Measurements from ENCODE around the gene TNS3. TPM values are rescaled to one million over a fixed set of nuclear protein-coding genes. Genes with fewer than 3 reads are reported as not detected.

Gene TNS3
- total RNA-seq, 1 donor from 2014 or later = 168 TPM

- H3K4me3 ChIP-seq = no peak overlapping the region
- intact Hi-C loops (cut with DNase I) = no loop called here
- no peak for TF ChIP-seq CTCF (IDR thresholded peaks at IDR 0.05)
- ATAC-seq (no peak), DNase-seq (peak; percentile 37)
- no peaks in the 10 kb centered on the region for H3K27me3 ChIP-seq
- peaks cover 6% of the 10 kb centered on the region for H3K4me1 ChIP-seq
- no peak overlapping the region for H3K27ac ChIP-seq
- peaks cover 45% of the 10 kb centered on the region for H3K36me3 ChIP-seq
- no peaks in the 10 kb centered on the region for H3K9me3 ChIP-seq
These were observed 191.0 kb downstream of the TNS3 start for GRCh38 chr7:47390914-47391313.

- Histone ChIP-seq H3K4me3 (no peak overlapping the region), H3K27me3 (no peaks in the 10 kb centered on the region), H3K4me1 (peaks cover 6% of the 10 kb centered on the region), H3K36me3 (peaks cover 43% of the 10 kb centered on the region), H3K9me3 (no peaks in the 10 kb centered on the region), H3K27ac (no peak overlapping the region)
- no peak for TF ChIP-seq CTCF (IDR thresholded peaks at IDR 0.05)
- DNase-seq = peak; percentile 18
- no peak for ATAC-seq
- intact Hi-C loops (cut with DNase I) = no loop called here
These were observed 191.8 kb downstream of the TNS3 start for GRCh38 chr7:47389923-47390630.

- peaks cover 37% of the 10 kb centered on the region for H3K36me3 ChIP-seq
- no peak for TF ChIP-seq CTCF (IDR thresholded peaks at IDR 0.05)
These were observed 192.6 kb downstream of the TNS3 start for GRCh38 chr7:47389171-47389922.

GRCh38 chr7:47387506-47387905 lies 194.4 kb downstream of the TNS3 start:
- no peak for ATAC-seq
- Histone ChIP-seq H3K9me3 (no peaks in the 10 kb centered on the region), H3K27ac (no peak overlapping the region), H3K36me3 (peaks cover 18% of the 10 kb centered on the region), H3K4me3 (no peak overlapping the region), H3K27me3 (no peaks in the 10 kb centered on the region), H3K4me1 (no peaks in the 10 kb centered on the region)
- no peak for DNase-seq
- intact Hi-C loops (cut with DNase I) = no loop called here
- TF ChIP-seq CTCF (IDR thresholded peaks at IDR 0.05) = no peak

More at GRCh38 chr7:47389171-47389922, 192.6 kb downstream of the TNS3 start:
- no peak overlapping the region for H3K4me3 ChIP-seq
- intact Hi-C loops (cut with DNase I) = no loop called here
- no peaks in the 10 kb centered on the region for H3K27me3 ChIP-seq
- peaks cover 6% of the 10 kb centered on the region for H3K4me1 ChIP-seq
- no peaks in the 10 kb centered on the region for H3K9me3 ChIP-seq
- ATAC-seq = no peak
- H3K27ac ChIP-seq = no peak overlapping the region
- DNase-seq = peak; percentile 33

DNA sequence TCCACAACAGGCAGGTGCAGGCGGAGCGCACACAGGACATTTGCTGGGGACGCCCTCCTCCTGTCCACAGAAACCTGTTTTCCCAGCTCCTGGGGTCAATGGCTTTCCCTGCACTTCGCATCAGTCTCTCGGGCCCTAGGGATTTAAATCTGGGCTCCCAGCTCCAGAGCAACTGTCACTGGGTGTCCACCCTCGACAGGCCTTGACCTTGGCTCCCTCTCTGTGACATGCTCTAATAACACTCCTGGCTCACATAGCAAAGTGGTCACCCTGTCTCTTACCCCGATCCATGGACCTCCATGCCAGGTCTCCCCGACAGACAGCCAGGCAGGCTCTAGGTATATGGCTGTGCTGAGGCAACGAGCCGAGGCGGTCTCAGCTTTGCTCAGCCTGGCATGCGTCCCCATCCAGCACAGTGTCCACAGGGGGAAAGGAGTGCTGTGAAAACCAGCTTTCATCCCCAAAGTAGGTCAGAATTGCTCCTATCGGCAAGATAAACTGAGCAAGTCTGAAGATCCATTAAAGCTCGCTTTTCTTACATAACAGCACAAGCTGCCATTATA lies 195.6 kb downstream of the TNS3 start:
- no peaks in the 10 kb centered on the region for H3K4me1 ChIP-seq
- no peak for DNase-seq
- H3K27ac ChIP-seq = no peak overlapping the region
- H3K4me3 ChIP-seq = no peak overlapping the region
- H3K9me3 ChIP-seq = no peaks in the 10 kb centered on the region
- ATAC-seq = no peak
- intact Hi-C loops (cut with DNase I) = no loop called here
- no peak for TF ChIP-seq CTCF (IDR thresholded peaks at IDR 0.05)
- no peaks in the 10 kb centered on the region for H3K27me3 ChIP-seq
- H3K36me3 ChIP-seq = peaks cover 13% of the 10 kb centered on the region
